Hepatocyte (in vitro differentiated cells): Measurements from ENCODE around the gene MCMBP. TPM values are rescaled to one million over a fixed set of nuclear protein-coding genes. Genes with fewer than 3 reads are reported as not detected.
"Not testable (repeated sequence)": the region's sequence is repeated elsewhere in the genome, so short reads cannot be mapped to it uniquely, and the experiment has no call there.

ENCODE experiments used
- DNase-seq: peaks from one replicate; pipeline ENCODE4 v3.0.0-alpha.2; 2016; ENCODE audit warnings: low spot score
- H2AFZ ChIP-seq: fragments of 200-600 bp; sonication (generic); 2 replicates; pipeline ENCODE4 v1.6.0; 2016; ENCODE audit warnings: antibody characterized with exemption, mild to moderate bottlenecking
- H3K27ac ChIP-seq: fragments of 200-600 bp; sonication (generic); 2 replicates; pipeline ENCODE4 v1.5.1; 2016; ENCODE audit warnings: mild to moderate bottlenecking
- H3K27me3 ChIP-seq: fragments of 200-600 bp; sonication (generic); 2 replicates; pipeline ENCODE4 v1.6.1; 2016
- H3K36me3 ChIP-seq: fragments of 200-600 bp; sonication (generic); replicated peaks from 2 replicates; pipeline ENCODE4 v1.5.1; 2016; ENCODE audit warnings: low read depth; ENCODE audit not compliant: insufficient read depth
- H3K4me1 ChIP-seq: fragments of 200-600 bp; sonication (generic); 2 replicates; pipeline ENCODE4 v1.5.1; 2016; ENCODE audit warnings: mild to moderate bottlenecking, moderate library complexity; ENCODE audit not compliant: insufficient read depth
- H3K4me2 ChIP-seq: fragments of 200-600 bp; sonication (generic); 2 replicates; pipeline ENCODE4 v1.6.0; 2016
- H3K4me3 ChIP-seq: fragments of 200-600 bp; sonication (generic); 2 replicates; pipeline ENCODE4 v1.5.1; 2016; ENCODE audit warnings: mild to moderate bottlenecking
- H3K79me2 ChIP-seq: fragments of 200-600 bp; sonication (generic); 2 replicates; pipeline ENCODE4 v1.6.0; 2017; ENCODE audit warnings: mild to moderate bottlenecking
- H3K9me2 ChIP-seq: fragments of 200-600 bp; sonication (generic); replicated peaks from 2 replicates; pipeline ENCODE4 v1.6.0; 2017; ENCODE audit warnings: mild to moderate bottlenecking; ENCODE audit not compliant: insufficient read depth
- H3K9me3 ChIP-seq: fragments of 200-600 bp; sonication (generic); 2 replicates; pipeline ENCODE4 v1.5.1; 2016; ENCODE audit warnings: low read depth, mild to moderate bottlenecking
- H4K20me1 ChIP-seq: fragments of 200-600 bp; sonication (generic); 2 replicates; pipeline ENCODE4 v1.6.0; 2016; ENCODE audit warnings: mild to moderate bottlenecking; ENCODE audit not compliant: insufficient read depth, poor library complexity, severe bottlenecking
- EZH2 ChIP-seq: fragments of 200-600 bp; sonication (generic); IDR thresholded peaks from 2 replicates; pipeline ENCODE4 v1.6.1; 2016; ENCODE audit warnings: antibody characterized with exemption, mild to moderate bottlenecking, borderline replicate concordance
- EZH2phosphoT487 ChIP-seq: fragments of 200-600 bp; sonication (generic); IDR thresholded peaks from one replicate; pipeline ENCODE4 v1.6.1; 2018; ENCODE audit warnings: antibody characterized with exemption, mild to moderate bottlenecking, low read depth, moderate library complexity; ENCODE audit not compliant: unreplicated experiment, severe bottlenecking
- WGBS: methylation state at CpG from one replicate; pipeline ENCODE4 v1.1.6; 2016; ENCODE audit warnings: low lambda C conversion rate; ENCODE audit errors: missing lambda C conversion rate; 5-methylcytosine and 5-hydroxymethylcytosine counted together
- polyA plus RNA-seq: library from polyadenylated mRNA; unstranded; fragments of >200 nt; fragmentation: Nextera tagmentation; extraction: Ambion mirVana; gene quantifications from 2 replicates; pipeline ENCODE4 v1.2.1, GENCODE V29; 2016
- total RNA-seq: library from RNA; depleted of rRNA; stranded (reverse); fragments of >200 nt; gene quantifications from 2 replicates; pipeline ENCODE4 v1.2.3, GENCODE V29; 2014
- TF ChIP-seq, protein P1 (sequence below): fragments of 200-600 bp; sonication (generic); IDR thresholded peaks from 2 replicates; pipeline ENCODE4 v1.5.1; 2016; ENCODE audit warnings: antibody characterized with exemption, mild to moderate bottlenecking; ENCODE audit not compliant: poor library complexity

MCMBP gene
- total and polyA plus RNA-seq, 2 experiments from 2014 or later: 33.8 to 36.1 TPM

DNA sequence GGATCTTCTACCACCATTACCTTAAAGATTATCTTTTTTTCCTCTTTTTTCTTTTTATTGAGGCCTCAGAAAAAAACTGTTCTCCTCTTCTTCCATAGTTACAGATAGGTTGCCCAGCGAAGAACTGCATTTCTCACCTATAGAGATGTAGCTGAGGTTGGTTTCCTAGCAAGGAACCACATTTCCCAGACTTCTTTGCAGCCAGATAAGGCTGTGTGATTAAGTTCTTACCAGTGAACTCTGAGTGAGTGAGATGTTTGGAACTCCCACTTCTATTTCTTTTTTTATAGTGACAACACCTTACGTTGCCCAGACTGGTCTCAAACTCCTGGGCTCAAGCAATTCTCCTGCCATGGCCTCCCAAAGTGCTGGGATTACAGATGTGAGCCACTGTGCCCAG is 5.9 kb upstream of the MCMBP start:
- no peak overlapping the region for H2AFZ ChIP-seq
- H3K4me2 ChIP-seq: no peak overlapping the region
- H3K4me1 ChIP-seq: peaks cover 7% of the 10 kb centered on the region
- no peaks in the 10 kb centered on the region for H3K9me3 ChIP-seq
- no peaks in the 10 kb centered on the region for H3K36me3 ChIP-seq
- 61% methylated on average over 2 of the region's 2 CpGs for WGBS
- H3K4me3 ChIP-seq: no peak overlapping the region
- peaks cover 3% of the 10 kb centered on the region for H3K79me2 ChIP-seq
- H3K27me3 ChIP-seq: no peaks in the 10 kb centered on the region
- H3K9me2 ChIP-seq: no peaks in the 10 kb centered on the region
- no peak overlapping the region for H3K27ac ChIP-seq
- H4K20me1 ChIP-seq: no peaks in the 10 kb centered on the region
- TF ChIP-seq, protein P1, sequence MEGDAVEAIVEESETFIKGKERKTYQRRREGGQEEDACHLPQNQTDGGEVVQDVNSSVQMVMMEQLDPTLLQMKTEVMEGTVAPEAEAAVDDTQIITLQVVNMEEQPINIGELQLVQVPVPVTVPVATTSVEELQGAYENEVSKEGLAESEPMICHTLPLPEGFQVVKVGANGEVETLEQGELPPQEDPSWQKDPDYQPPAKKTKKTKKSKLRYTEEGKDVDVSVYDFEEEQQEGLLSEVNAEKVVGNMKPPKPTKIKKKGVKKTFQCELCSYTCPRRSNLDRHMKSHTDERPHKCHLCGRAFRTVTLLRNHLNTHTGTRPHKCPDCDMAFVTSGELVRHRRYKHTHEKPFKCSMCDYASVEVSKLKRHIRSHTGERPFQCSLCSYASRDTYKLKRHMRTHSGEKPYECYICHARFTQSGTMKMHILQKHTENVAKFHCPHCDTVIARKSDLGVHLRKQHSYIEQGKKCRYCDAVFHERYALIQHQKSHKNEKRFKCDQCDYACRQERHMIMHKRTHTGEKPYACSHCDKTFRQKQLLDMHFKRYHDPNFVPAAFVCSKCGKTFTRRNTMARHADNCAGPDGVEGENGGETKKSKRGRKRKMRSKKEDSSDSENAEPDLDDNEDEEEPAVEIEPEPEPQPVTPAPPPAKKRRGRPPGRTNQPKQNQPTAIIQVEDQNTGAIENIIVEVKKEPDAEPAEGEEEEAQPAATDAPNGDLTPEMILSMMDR: no peak
- TF ChIP-seq EZH2 (no peak), EZH2phosphoT487 (no peak)
- no peak for DNase-seq

DNA sequence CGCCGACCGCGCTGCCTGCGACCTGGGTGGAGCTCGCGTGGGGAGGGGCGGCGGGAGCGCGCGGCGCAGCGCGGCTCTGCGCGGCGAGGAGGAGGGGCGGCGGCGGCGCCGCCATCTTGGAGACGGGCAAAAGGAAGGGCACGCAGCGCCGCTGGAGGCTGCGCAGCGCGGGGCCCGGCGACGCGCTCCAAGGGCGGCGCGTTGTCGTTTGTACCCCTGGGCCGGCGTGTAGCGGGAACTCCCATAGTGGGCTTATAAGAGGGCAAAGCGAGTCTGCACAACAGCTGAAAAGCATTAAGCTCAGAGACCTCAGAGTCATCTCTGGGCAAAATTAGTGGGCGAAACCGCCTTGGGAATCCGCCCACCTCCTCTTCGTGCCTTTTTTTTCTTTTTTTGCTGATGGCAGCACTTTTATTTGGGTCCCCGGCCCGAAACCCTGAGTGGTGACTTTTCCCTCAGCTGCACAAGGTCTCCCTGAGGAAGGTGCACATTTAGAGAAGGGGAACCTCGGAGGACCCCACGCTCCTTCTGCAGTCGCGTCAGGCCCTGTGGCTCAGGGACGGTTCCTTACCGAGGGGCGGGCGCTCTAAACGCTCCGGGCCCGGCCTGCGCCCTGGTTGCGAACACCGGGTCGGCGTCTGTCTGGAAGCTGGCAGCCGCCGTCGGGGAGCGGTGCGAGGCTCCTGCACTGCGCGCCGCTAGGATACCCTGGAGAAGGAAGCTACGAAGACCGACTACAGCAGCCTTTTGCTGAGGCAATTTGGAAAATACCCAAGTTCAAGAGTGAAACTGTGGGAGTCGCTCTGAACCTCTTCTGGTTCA is 428 bp upstream of the MCMBP start:
- Histone ChIP-seq H2AFZ (peak overlapping the region; percentile 80), H3K4me1 (peaks cover 17% of the 10 kb centered on the region), H3K27ac (peak overlapping the region; percentile 85), H3K27me3 (no peaks in the 10 kb centered on the region), H3K9me2 (no peaks in the 10 kb centered on the region), H3K9me3 (no peaks in the 10 kb centered on the region), H3K4me3 (peak overlapping the region; percentile 37), H3K4me2 (peak overlapping the region; percentile 93), H3K79me2 (peaks cover 44% of the 10 kb centered on the region), H3K36me3 (no peaks in the 10 kb centered on the region), H4K20me1 (peaks cover 34% of the 10 kb centered on the region)
- no peak for TF ChIP-seq EZH2
- DNase-seq: peak; percentile 93
- 1% methylated on average over 62 of the region's 75 CpGs for WGBS

DNA sequence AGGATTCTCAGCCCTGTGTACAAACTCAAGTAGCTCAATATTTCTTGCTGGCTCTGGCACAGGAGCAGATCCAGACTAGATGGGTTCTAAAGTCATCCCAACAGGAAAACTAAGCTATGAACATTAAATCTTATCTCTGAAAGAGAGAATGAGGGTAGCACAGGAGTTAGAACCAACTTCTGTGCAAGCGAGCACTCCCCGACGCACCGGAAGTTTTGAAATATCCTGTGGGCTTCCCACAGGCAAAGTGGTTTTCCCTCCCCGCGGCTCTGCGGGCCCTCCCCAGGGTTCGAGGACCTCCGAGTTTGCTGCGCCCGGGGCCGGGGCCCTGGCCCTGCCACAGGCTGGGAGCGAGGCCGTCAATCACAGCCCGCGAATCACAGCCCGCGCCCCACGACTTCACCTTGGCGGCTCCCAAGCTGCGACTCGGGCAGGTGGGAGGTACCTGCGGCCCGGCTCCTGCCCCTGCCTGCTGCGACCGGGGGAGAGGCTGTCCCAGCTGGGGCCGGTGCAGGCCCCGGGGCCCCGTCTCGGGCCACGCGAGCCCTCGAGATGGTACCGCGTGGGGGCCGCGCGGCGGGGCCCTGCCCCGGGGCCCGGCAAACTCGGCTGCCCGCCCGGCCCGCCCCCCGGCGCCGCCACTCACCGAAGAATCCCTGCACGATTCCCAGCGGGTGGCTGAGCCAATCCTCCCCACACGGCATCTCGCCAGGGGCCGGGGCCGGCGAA is 598 bp downstream of the MCMBP start:
- peak overlapping the region; percentile 37 for H3K4me3 ChIP-seq
- peak overlapping the region; percentile 85 for H3K27ac ChIP-seq
- H3K9me3 ChIP-seq: no peaks in the 10 kb centered on the region
- no peaks in the 10 kb centered on the region for H3K27me3 ChIP-seq
- TF ChIP-seq EZH2: no peak
- TF ChIP-seq EZH2phosphoT487: no peak
- TF ChIP-seq, protein P1: no peak
- peaks cover 39% of the 10 kb centered on the region for H4K20me1 ChIP-seq
- peak overlapping the region; percentile 93 for H3K4me2 ChIP-seq
- H3K9me2 ChIP-seq: no peaks in the 10 kb centered on the region
- H3K79me2 ChIP-seq: peaks cover 54% of the 10 kb centered on the region
- no peaks in the 10 kb centered on the region for H3K36me3 ChIP-seq
- H2AFZ ChIP-seq: peak overlapping the region; percentile 13
- H3K4me1 ChIP-seq: peaks cover 17% of the 10 kb centered on the region
- 2% methylated on average over 20 of the region's 56 CpGs for WGBS
- peak; percentile 75 for DNase-seq

DNA sequence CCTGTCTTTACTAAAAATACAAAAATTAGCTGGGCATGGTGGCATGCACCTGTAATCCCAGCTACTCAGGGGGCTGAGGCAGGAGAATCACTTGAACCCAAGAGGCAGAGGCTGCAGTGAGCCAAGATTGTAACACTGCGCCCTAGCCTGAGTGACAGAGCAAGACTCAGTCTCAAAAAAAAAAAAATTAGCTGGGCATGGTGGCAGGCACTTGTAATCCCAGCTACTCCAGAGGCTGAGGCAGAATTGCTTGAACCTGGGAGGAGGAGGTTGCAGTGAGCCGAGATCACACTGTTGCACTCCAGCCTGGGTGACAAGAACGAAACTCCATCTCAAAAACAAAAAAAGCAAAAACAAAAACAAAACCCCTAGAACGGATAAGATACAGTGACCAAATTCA is 3.2 kb downstream of the MCMBP start:
- DNase-seq, H3K27me3 ChIP-seq, H3K36me3 ChIP-seq, H3K4me3 ChIP-seq, H3K27ac ChIP-seq, H3K9me2 ChIP-seq, H2AFZ ChIP-seq, H3K9me3 ChIP-seq: not testable (repeated sequence)
- H3K79me2 ChIP-seq: peaks cover 79% of the 10 kb centered on the region
- peaks cover 39% of the 10 kb centered on the region for H4K20me1 ChIP-seq
- peak overlapping the region; percentile 93 for H3K4me2 ChIP-seq
- 93% methylated on average over 4 of the region's 4 CpGs for WGBS
- peaks cover 17% of the 10 kb centered on the region for H3K4me1 ChIP-seq
